B cell (primary cell): ENCODE data around the gene ADPRS. TPM values are rescaled to one million over a fixed set of nuclear protein-coding genes. Genes with fewer than 3 reads are reported as not detected.

Experiments used
- ATAC-seq: fragments of 200-7000 bp; cut with Tn5 transposase; one replicate; pipeline ENCODE4 v1.10.0; 2021; ENCODE audit warnings: low read depth, mild to moderate bottlenecking, moderate number of reproducible peaks, moderate library complexity
- CTCF ChIA-PET: fragments of 350-600 bp; sonication (Branson Sonifier 250); formaldehyde crosslinking; loops from one replicate; lab custom pipeline; 2021; ENCODE audit warnings: antibody characterized with exemption, inconsistent platforms; lab: Charles Lee
- POLR2A ChIA-PET: fragments of 350-600 bp; sonication (Branson Sonifier 250); formaldehyde crosslinking; loops from one replicate; lab custom pipeline; 2021; ENCODE audit warnings: antibody characterized with exemption; lab: Charles Lee
- DNase-seq: peaks from one replicate; pipeline ENCODE4 v3.0.0; 2013
- H2AFZ ChIP-seq: 2 replicates; pipeline ENCODE4 v1.6.1; 2012; ENCODE audit warnings: mild to moderate bottlenecking, low read depth, low read length; ENCODE audit not compliant: insufficient read depth, poor library complexity, severe bottlenecking
- H3K27ac ChIP-seq, 2 donors: 1 replicate in 1 of 2; 2 replicates in 1 of 2; pipeline ENCODE4 v1.5.1; 2012 to 2013; ENCODE audit warnings: low read length in 2 of 2, mild to moderate bottlenecking in 2 of 2, moderate library complexity in 1 of 2
- H3K27me3 ChIP-seq, 4 experiments: fragments of 200-600 bp in 1 of 4; sonication (generic) in 1 of 4; replicated peaks in 1 of 4; 1 replicate in 2 of 4; 2 replicates in 2 of 4; pipeline versions ENCODE4 v1.6.1 to v1.7.0; 2013 to 2016; ENCODE audit warnings: low read length in 3 of 4, mild to moderate bottlenecking in 2 of 4, mixed read lengths in 1 of 4, moderate library complexity in 1 of 4; ENCODE audit not compliant: insufficient read depth in 4 of 4, control insufficient read depth in 3 of 4; ENCODE audit errors: control extremely low read depth in 1 of 4
- H3K36me3 ChIP-seq, 2 experiments: replicated peaks in 1 of 2; 1 replicate in 1 of 2; 2 replicates in 1 of 2; pipeline versions ENCODE4 v1.6.1 to v1.7.1; 2013; ENCODE audit warnings: low read length in 1 of 2; ENCODE audit not compliant: insufficient read depth in 2 of 2, control insufficient read depth in 1 of 2; ENCODE audit errors: control extremely low read depth in 1 of 2, extremely low read depth in 1 of 2
- H3K4me1 ChIP-seq, 2 donors: fragments of 200-600 bp in 1 of 2; sonication (generic) in 1 of 2; 1 replicate in 1 of 2; 2 replicates in 1 of 2; pipeline versions ENCODE4 v1.5.1 to v1.6.1; 2013 to 2017; ENCODE audit warnings: low read length in 2 of 2; ENCODE audit not compliant: control insufficient read depth in 2 of 2, insufficient read depth in 2 of 2
- H3K4me2 ChIP-seq: replicated peaks from 2 replicates; pipeline ENCODE3; 2012; ENCODE audit warnings: mild to moderate bottlenecking, low read depth, low read length; ENCODE audit not compliant: poor library complexity, severe bottlenecking
- H3K4me3 ChIP-seq, 5 experiments: fragments of 200-600 bp in 1 of 5; sonication (generic) in 1 of 5; 1 replicate in 3 of 5; 2 replicates in 2 of 5; pipeline versions ENCODE4 v1.5.1 to v1.7.0; 2011 to 2016; ENCODE audit warnings: low read length in 4 of 5, mild to moderate bottlenecking in 4 of 5, low read depth in 2 of 5, control low read depth in 1 of 5, moderate library complexity in 1 of 5; ENCODE audit not compliant: insufficient read depth in 1 of 5; ENCODE audit errors: control extremely low read depth in 1 of 5, extremely low read depth in 1 of 5
- H3K79me2 ChIP-seq: fragments of 200-600 bp; sonication (generic); one replicate; pipeline ENCODE4 v1.6.0; 2016; ENCODE audit warnings: low read length; ENCODE audit not compliant: control insufficient read depth, insufficient read depth
- H3K9ac ChIP-seq: fragments of 200-600 bp; sonication (generic); 2 replicates; pipeline ENCODE4 v1.6.1; 2017; ENCODE audit warnings: mild to moderate bottlenecking, low read length, moderate library complexity
- H3K9me3 ChIP-seq, 3 donors: one replicate each; pipeline versions ENCODE4 v1.6.1 to v1.7.1; 2013; ENCODE audit warnings: low read length in 2 of 3; ENCODE audit not compliant: control insufficient read depth in 2 of 3, insufficient read depth in 1 of 3; ENCODE audit errors: control extremely low read depth in 1 of 3
- H4K20me1 ChIP-seq: 2 replicates; pipeline ENCODE4 v1.6.0; 2012; ENCODE audit warnings: mild to moderate bottlenecking, low read length; ENCODE audit not compliant: insufficient read depth, control insufficient read depth, poor library complexity, severe bottlenecking
- H3K27ac Mint-ChIP-seq: one replicate; pipeline ENCODE4 v1.8.0; 2021; ENCODE audit warnings: mixed read lengths
- H3K27me3 Mint-ChIP-seq: one replicate; pipeline ENCODE4 v1.8.0; 2021; ENCODE audit warnings: mixed read lengths
- H3K4me1 Mint-ChIP-seq: one replicate; pipeline ENCODE4 v1.8.0; 2021; ENCODE audit warnings: mixed read lengths
- H3K4me3 Mint-ChIP-seq: one replicate; pipeline ENCODE4 v1.8.0; 2021; ENCODE audit warnings: mixed read lengths
- H3K9me3 Mint-ChIP-seq: one replicate; pipeline ENCODE4 v1.8.0; 2022; ENCODE audit warnings: mixed read lengths; ENCODE audit not compliant: insufficient read depth
- CTCF ChIP-seq: fragments of 200-600 bp; IDR thresholded peaks from one replicate; pipeline ENCODE4 v1.8.0; 2022; ENCODE audit warnings: antibody characterized with exemption, mild to moderate bottlenecking
- EZH2 ChIP-seq: IDR thresholded peaks from 2 replicates; pipeline ENCODE4 v1.6.1; 2012; ENCODE audit warnings: borderline replicate concordance, low read depth, mild to moderate bottlenecking, moderate library complexity, low read length; ENCODE audit not compliant: insufficient read depth, poor library complexity, severe bottlenecking
- WGBS: methylation state at CpG from one replicate; pipeline ENCODE4 v1.1.5; 2013; ENCODE audit warnings: missing lambda C conversion rate; ENCODE audit not compliant: insufficient coverage; 5-methylcytosine and 5-hydroxymethylcytosine counted together
- intact Hi-C: fragments of 100-400 bp; cut with micrococcal nuclease; formaldehyde crosslinking; loops from one replicate; pipeline ENCODE4 v1.10.0; 2022
- polyA plus RNA-seq: library from polyadenylated mRNA; depleted of rRNA; stranded (reverse); fragments of >200 nt; gene quantifications from 2 replicates; pipeline ENCODE4 v1.2.3, GENCODE V29; 2012
- total RNA-seq, 2 donors: library from RNA; stranded (reverse); fragments of 120-200 nt in 1 of 2; gene quantifications; 1 replicate in 1 of 2; 2 replicates in 1 of 2; pipeline versions ENCODE4 v1.2.3 to v1.2.4, GENCODE V29; 2013 to 2022

The ADPRS gene
- total and polyA plus RNA-seq, 2 donors (not counting 1 experiment from before 2014, with no cell fraction given), result 15.0 to 20.9 TPM

GRCh38 chr1:36101546-36101945, 12.9 kb downstream of the ADPRS start:
- ChIA-PET CTCF (interaction anchor here (0.8 to 7.4 kb wide), 6 partner anchors 32 to 185 kb away, joined by 3 to 58 read pairs (median 10); no protein-coding TSS in a partner anchor), POLR2A (no interaction called here)
- TF ChIP-seq EZH2 (no peak), CTCF (no peak)
- H3K36me3 ChIP-seq, result peaks cover 0 to 3% of the 10 kb centered on the region in 2 experiments
- Mint-ChIP-seq H3K27me3 (no peaks in the 10 kb centered on the region), H3K9me3 (no peaks in the 10 kb centered on the region), H3K4me1 (peaks cover 2% of the 10 kb centered on the region), H3K27ac (no peak overlapping the region), H3K4me3 (no peak overlapping the region)
- H3K9me3 ChIP-seq, result no peaks in the 10 kb centered on the region
- DNase-seq (no peak), ATAC-seq (no peak)
- no peaks in the 10 kb centered on the region for H3K27me3 ChIP-seq
- H3K4me2 ChIP-seq, result no peak overlapping the region
- no peak overlapping the region for H2AFZ ChIP-seq
- no peak overlapping the region for H3K9ac ChIP-seq
- no peak overlapping the region for H3K27ac ChIP-seq
- no peak overlapping the region for H3K4me3 ChIP-seq
- H3K79me2 ChIP-seq, result no peaks in the 10 kb centered on the region
- peaks cover 0 to 7% of the 10 kb centered on the region in 2 donors for H3K4me1 ChIP-seq
- intact Hi-C loops, result loop anchor here (2.0 kb wide), 1 partner anchor 319 kb away; no protein-coding TSS in a partner anchor
- no peaks in the 10 kb centered on the region for H4K20me1 ChIP-seq
- WGBS, result 100% methylated on average over 4 of the region's 5 CpGs

GRCh38 chr1:36106269-36106668, 17.6 kb downstream of the ADPRS start:
- no peaks in the 10 kb centered on the region for H3K27me3 Mint-ChIP-seq
- ATAC-seq (no peak), DNase-seq (no peak)
- Histone ChIP-seq H3K9me3 (no peaks in the 10 kb centered on the region), H2AFZ (no peak overlapping the region), H3K79me2 (no peaks in the 10 kb centered on the region), H3K4me2 (no peak overlapping the region), H3K36me3 (no peaks in the 10 kb centered on the region), H4K20me1 (no peaks in the 10 kb centered on the region), H3K27ac (no peak overlapping the region), H3K9ac (no peak overlapping the region), H3K4me1 (no peaks in the 10 kb centered on the region), H3K4me3 (no peak overlapping the region), H3K27me3 (no peaks in the 10 kb centered on the region)
- H3K4me1 Mint-ChIP-seq, result peaks cover 2% of the 10 kb centered on the region
- TF ChIP-seq CTCF, result no peak
- TF ChIP-seq EZH2, result no peak
- CTCF ChIA-PET, result interaction anchor here (0.6 to 1.0 kb wide), 2 partner anchors 29 to 218 kb away, joined by 3 read pairs; no protein-coding TSS in a partner anchor
- POLR2A ChIA-PET, result no interaction called here
- 61% methylated on average over 5 of the region's 5 CpGs for WGBS
- H3K27ac Mint-ChIP-seq, result no peak overlapping the region
- intact Hi-C loops, result no loop called here
- no peaks in the 10 kb centered on the region for H3K9me3 Mint-ChIP-seq
- H3K4me3 Mint-ChIP-seq, result no peak overlapping the region
